NB4 (cell line): ENCODE results near the gene ANXA2R.

Experiments
- DNase-seq: peaks from one replicate; pipeline ENCODE4 v3.0.0; 2010; ENCODE audit warnings: low read depth
- H3K4me3 ChIP-seq: one replicate; pipeline ENCODE4 v1.5.1; 2011; ENCODE audit warnings: mild to moderate bottlenecking, low read depth, low read length, moderate library complexity
- MYC ChIP-seq: IDR thresholded peaks from 2 replicates; pipeline ENCODE4 v1.6.1; 2011; ENCODE audit warnings: low read depth, low read length
- POLR2A ChIP-seq: IDR thresholded peaks from 2 replicates; pipeline ENCODE4 v1.6.1; 2011; ENCODE audit warnings: mild to moderate bottlenecking; ENCODE audit not compliant: insufficient read length; ENCODE audit errors: extremely low read depth
- TF ChIP-seq, protein P1 (sequence below): IDR thresholded peaks from one replicate; pipeline ENCODE4 v1.5.1; 2012; ENCODE audit warnings: low read depth, low read length
- TF ChIP-seq, protein P2 (sequence below): IDR thresholded peaks from 2 replicates; pipeline ENCODE4 v1.6.1; 2011; ENCODE audit warnings: low read depth, low read length

ANXA2R gene

DNA sequence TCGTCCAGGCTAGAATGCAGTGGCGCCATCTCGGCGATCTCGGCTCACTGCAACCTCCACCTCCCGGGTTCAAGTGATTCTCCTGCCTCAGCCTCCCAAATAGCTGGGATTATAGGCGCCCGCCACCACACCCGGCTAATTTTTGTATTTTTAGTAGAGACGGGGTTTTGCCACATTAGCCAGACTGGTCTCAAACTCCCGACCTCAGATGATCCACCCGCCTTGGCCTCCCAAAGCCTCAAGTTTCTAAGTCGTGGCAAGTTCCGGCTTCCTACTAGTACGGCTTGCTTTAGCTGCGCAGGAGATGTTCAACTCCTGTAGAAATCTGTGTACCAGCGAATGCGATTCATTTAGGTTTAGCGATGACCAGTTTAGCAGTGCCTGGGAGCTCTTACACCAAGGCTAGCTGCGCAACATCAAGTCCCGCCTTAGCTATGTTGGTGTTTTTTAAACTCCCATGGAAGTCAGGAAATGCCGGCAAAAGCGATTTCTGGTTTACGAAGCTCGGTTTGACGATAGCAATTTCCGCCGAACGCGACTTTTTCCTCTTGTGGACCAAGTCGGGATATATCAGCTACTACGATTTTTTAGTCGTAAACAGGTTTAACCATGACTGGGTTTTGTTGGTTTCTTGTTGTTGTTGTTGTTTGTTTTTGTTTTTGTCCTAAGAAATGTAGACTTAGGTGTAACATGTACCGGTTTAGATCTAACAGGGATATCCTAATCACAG, 46.4 kb downstream of the ANXA2R start:
- TF ChIP-seq, protein P1, sequence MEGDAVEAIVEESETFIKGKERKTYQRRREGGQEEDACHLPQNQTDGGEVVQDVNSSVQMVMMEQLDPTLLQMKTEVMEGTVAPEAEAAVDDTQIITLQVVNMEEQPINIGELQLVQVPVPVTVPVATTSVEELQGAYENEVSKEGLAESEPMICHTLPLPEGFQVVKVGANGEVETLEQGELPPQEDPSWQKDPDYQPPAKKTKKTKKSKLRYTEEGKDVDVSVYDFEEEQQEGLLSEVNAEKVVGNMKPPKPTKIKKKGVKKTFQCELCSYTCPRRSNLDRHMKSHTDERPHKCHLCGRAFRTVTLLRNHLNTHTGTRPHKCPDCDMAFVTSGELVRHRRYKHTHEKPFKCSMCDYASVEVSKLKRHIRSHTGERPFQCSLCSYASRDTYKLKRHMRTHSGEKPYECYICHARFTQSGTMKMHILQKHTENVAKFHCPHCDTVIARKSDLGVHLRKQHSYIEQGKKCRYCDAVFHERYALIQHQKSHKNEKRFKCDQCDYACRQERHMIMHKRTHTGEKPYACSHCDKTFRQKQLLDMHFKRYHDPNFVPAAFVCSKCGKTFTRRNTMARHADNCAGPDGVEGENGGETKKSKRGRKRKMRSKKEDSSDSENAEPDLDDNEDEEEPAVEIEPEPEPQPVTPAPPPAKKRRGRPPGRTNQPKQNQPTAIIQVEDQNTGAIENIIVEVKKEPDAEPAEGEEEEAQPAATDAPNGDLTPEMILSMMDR, result no peak
- no peak for TF ChIP-seq MYC
- peak; percentile 57 for TF ChIP-seq POLR2A
- TF ChIP-seq, protein P2, sequence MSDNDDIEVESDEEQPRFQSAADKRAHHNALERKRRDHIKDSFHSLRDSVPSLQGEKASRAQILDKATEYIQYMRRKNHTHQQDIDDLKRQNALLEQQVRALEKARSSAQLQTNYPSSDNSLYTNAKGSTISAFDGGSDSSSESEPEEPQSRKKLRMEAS, result peak; percentile 34; the same call in 1 of the 2 replicates
- peak; percentile 90 for DNase-seq
- peak overlapping the region; percentile 96 for H3K4me3 ChIP-seq

DNA sequence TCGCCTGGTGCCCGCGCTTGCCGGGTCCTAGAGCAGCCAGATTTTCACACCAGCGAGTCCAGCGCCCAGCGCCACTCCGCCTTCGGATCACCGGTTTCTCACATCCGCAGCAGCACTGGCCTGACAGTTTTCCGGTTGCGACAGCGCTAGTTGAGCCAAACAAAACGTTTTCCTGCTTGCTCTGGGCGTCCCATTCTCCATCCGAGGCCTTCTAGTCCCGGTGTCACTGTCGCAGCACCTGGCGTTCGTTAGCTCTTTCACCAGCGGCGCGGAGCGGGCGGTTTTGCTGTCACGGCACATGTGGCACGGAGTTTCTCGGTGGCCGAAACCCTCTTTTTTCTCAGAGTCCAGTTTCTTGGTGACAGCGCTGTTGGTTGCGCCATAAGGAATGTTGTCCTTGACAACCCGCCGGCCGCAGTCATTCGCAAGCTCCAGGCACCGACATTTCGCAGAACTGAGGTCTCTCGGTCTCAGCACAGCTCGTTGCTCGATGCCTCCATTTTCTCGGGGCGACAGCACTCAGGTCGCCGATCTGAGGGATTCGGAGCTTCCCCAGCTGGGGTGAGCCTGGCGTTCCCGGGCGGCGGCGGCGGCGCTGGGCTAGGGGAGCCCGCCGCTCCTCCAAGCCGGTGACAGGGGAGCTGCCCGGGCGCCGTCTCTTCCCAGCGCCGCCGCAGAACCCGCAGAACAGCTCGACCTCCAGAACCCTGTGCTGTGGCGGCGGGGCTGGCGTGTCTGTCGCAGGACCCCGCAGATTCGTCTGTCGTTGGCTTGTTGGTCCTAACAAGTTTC, 47.8 kb downstream of the ANXA2R start:
- peak; percentile 99 for DNase-seq
- peak overlapping the region; percentile 96 for H3K4me3 ChIP-seq
- TF ChIP-seq MYC, result peak; percentile 95
- TF ChIP-seq, protein P2, result peak; percentile 86
- peak; percentile 99 for TF ChIP-seq POLR2A
- TF ChIP-seq, protein P1, result no peak

DNA sequence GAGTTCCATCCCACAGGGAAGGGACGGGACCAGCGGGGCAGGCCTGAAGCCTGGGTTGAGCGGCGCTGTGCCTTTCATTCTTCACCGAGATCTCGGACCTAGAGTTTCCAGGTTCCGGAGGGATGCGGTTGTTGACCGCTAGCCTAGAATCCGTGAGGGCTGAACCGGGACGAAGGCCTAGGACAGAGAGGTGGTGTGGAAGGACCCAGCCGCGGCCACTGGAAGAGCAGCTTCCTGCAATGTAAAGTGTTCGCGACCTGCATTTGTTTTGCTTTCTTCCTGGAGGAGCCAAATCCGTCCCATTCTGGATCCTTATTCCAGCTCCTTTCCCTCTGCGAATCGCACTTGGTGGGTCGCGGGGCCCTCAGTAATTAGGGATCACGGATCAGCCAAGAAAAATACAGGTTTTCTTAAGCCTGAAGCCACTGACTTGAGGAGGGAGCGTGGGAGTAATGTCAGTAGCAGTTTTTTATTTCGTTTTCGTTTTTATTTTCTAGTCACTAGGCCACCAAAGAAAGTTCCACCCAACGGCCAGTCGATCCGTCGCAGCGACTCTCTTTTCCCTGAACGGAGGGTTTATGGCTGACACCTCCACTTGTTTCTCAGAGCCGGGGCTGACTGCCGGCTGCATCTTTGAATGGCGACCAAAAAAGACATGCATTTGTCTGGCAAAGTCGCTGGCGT, 48.6 kb downstream of the ANXA2R start:
- H3K4me3 ChIP-seq, result peak overlapping the region; percentile 96
- no peak for DNase-seq
- TF ChIP-seq, protein P1, result no peak
- TF ChIP-seq, protein P2, result no peak
- TF ChIP-seq MYC (no peak), POLR2A (no peak)

DNA sequence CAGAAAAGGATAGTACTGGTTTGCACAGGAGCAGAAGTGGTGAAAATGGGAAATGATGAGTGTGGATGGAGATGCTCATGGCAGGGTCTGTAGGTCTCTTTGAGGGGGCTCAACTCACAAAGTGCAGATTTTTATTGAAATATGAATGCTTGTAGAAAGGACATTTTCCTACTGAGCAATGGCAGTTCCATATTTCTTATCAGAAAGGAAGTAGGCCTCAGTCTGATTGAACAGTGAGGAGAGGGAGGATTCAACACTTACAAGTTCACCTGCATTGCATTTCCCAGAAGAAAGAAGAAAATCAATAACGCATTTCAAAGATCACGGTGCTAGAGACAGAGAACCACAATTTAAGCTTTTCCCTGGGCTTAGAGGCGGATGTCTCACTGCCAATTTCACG, 49.2 kb downstream of the ANXA2R start:
- peak overlapping the region; percentile 96 for H3K4me3 ChIP-seq
- no peak for DNase-seq
- TF ChIP-seq, protein P2, result no peak
- TF ChIP-seq, protein P1, result no peak
- TF ChIP-seq MYC, result no peak
- no peak for TF ChIP-seq POLR2A
